Neural cell (in vitro differentiated cells): Measurements from ENCODE around the gene ATP1B1.

Experiments
- CTCF ChIP-seq: fragments of 450-650 bp; IDR thresholded peaks from 2 replicates; pipeline ENCODE4 v1.5.1; 2014; ENCODE audit warnings: antibody characterized with exemption, mild to moderate bottlenecking, moderate library complexity; ENCODE audit not compliant: poor library complexity, severe bottlenecking
- EP300 ChIP-seq: fragments of 450-650 bp; conservative IDR thresholded peaks from 2 replicates; pipeline ENCODE4 v1.6.1; 2014; ENCODE audit warnings: antibody characterized with exemption, mild to moderate bottlenecking, moderate library complexity; ENCODE audit not compliant: poor library complexity, severe bottlenecking
- EZH2 ChIP-seq: fragments of 200-600, 300-800 bp; shearing (Covaris generic), sonication (generic); IDR thresholded peaks from 2 replicates; pipeline ENCODE4 v1.6.1; 2014; ENCODE audit warnings: antibody characterized with exemption, low read length, borderline replicate concordance, mild to moderate bottlenecking; ENCODE audit not compliant: insufficient read depth, poor library complexity, severe bottlenecking
- MXI1 ChIP-seq: fragments of 450-650 bp; conservative IDR thresholded peaks from 2 replicates; pipeline ENCODE4 v1.6.1; 2014; ENCODE audit warnings: antibody characterized with exemption, mild to moderate bottlenecking; ENCODE audit not compliant: poor library complexity, severe bottlenecking
- POLR2AphosphoS5 ChIP-seq: IDR thresholded peaks from 2 replicates; pipeline ENCODE4 v1.6.1; 2012
- RAD21 ChIP-seq: fragments of 450-650 bp; conservative IDR thresholded peaks from 2 replicates; pipeline ENCODE4 v1.6.1; 2014; ENCODE audit warnings: antibody characterized with exemption, mild to moderate bottlenecking, moderate library complexity
- REST ChIP-seq: IDR thresholded peaks from 2 replicates; pipeline ENCODE4 v1.6.1; 2012; ENCODE audit warnings: borderline replicate concordance
- SMC3 ChIP-seq: fragments of 450-650 bp; conservative IDR thresholded peaks from 2 replicates; pipeline ENCODE4 v1.6.1; 2014; ENCODE audit warnings: antibody characterized with exemption, mild to moderate bottlenecking, moderate library complexity; ENCODE audit not compliant: poor library complexity
- TAF1 ChIP-seq: IDR thresholded peaks from 2 replicates; pipeline ENCODE4 v1.6.1; 2012; ENCODE audit warnings: low read depth

- TF ChIP-seq REST (no peak), CTCF (no peak), SMC3 (no peak), EZH2 (no peak), EP300 (no peak), TAF1 (no peak), MXI1 (no peak), RAD21 (no peak), POLR2AphosphoS5 (no peak)
Measured at GRCh38 chr1:169149555-169150286, 43.2 kb downstream of the ATP1B1 start.
